Measurements from ENCODE around the gene GOLGA6L7. TPM values are rescaled to one million over a fixed set of nuclear protein-coding genes. Genes with fewer than 3 reads are reported as not detected.
"Not testable (repeated sequence)": the region's sequence is repeated elsewhere in the genome, so short reads cannot be mapped to it uniquely, and the experiment has no call there.

The GOLGA6L7 gene
- total and polyA plus RNA-seq, 2 donors (not counting 1 experiment from before 2014, with no cell fraction given): not detected

GRCh38 chr15:28868744-28869345, 20.4 kb upstream of the GOLGA6L7 start:
- no peak overlapping the region for H2AFZ ChIP-seq (ENCODE audit: insufficient read depth, low read depth, low read length, poor library complexity, severe bottlenecking)
- CTCF ChIA-PET: no interaction called here
- H3K27ac ChIP-seq (ENCODE audit: low read length in 2 of 2): no peak overlapping the region
- DNase-seq (no peak), ATAC-seq (ENCODE audit: low read depth) (no peak)
- intact Hi-C loops (cut with micrococcal nuclease): no loop called here
- no peaks in the 10 kb centered on the region for H3K36me3 ChIP-seq (replicated peaks in 1 of 2; ENCODE audit: control extremely low read depth in 1 of 2, control insufficient read depth in 1 of 2, extremely low read depth in 1 of 2, insufficient read depth in 2 of 2, low read length in 1 of 2)
- H4K20me1 ChIP-seq (ENCODE audit: control insufficient read depth, insufficient read depth, low read length, poor library complexity, severe bottlenecking): no peaks in the 10 kb centered on the region
- H3K4me3 ChIP-seq (ENCODE audit: control extremely low read depth in 1 of 5, extremely low read depth in 1 of 5, insufficient read depth in 1 of 5, low read depth in 2 of 5, low read length in 4 of 5): no peak overlapping the region
- H3K4me3 Mint-ChIP-seq: no peak overlapping the region
- no peaks in the 10 kb centered on the region for H3K27me3 Mint-ChIP-seq
- H3K4me1 ChIP-seq (ENCODE audit: control insufficient read depth in 2 of 2, insufficient read depth in 2 of 2, low read length in 2 of 2): no peaks in the 10 kb centered on the region
- WGBS (ENCODE audit: insufficient coverage): 100% methylated on average over 6 of the region's 9 CpGs
- POLR2A ChIA-PET: no interaction called here
- H3K27me3 ChIP-seq (replicated peaks in 1 of 4; ENCODE audit: control extremely low read depth in 1 of 4, control insufficient read depth in 3 of 4, insufficient read depth in 4 of 4, low read length in 3 of 4): no peaks in the 10 kb centered on the region
- H3K4me2 ChIP-seq (replicated peaks; ENCODE audit: low read depth, low read length, poor library complexity, severe bottlenecking): no peak overlapping the region
- H3K4me1 Mint-ChIP-seq: no peaks in the 10 kb centered on the region
- no peak overlapping the region for H3K27ac Mint-ChIP-seq
- peaks cover 2% of the 10 kb centered on the region for H3K9me3 Mint-ChIP-seq (ENCODE audit: insufficient read depth)
- peaks cover 0 to 15% (median 0%) of the 10 kb centered on the region in 3 donors for H3K9me3 ChIP-seq (ENCODE audit: control extremely low read depth in 1 of 3, control insufficient read depth in 2 of 3, insufficient read depth in 1 of 3, low read length in 2 of 3)
- no peak overlapping the region for H3K9ac ChIP-seq (ENCODE audit: low read length)
- TF ChIP-seq EZH2 (IDR thresholded peaks at IDR 0.05; ENCODE audit: borderline replicate concordance, insufficient read depth, low read depth, low read length, poor library complexity, severe bottlenecking): no peak
- TF ChIP-seq, protein P1, sequence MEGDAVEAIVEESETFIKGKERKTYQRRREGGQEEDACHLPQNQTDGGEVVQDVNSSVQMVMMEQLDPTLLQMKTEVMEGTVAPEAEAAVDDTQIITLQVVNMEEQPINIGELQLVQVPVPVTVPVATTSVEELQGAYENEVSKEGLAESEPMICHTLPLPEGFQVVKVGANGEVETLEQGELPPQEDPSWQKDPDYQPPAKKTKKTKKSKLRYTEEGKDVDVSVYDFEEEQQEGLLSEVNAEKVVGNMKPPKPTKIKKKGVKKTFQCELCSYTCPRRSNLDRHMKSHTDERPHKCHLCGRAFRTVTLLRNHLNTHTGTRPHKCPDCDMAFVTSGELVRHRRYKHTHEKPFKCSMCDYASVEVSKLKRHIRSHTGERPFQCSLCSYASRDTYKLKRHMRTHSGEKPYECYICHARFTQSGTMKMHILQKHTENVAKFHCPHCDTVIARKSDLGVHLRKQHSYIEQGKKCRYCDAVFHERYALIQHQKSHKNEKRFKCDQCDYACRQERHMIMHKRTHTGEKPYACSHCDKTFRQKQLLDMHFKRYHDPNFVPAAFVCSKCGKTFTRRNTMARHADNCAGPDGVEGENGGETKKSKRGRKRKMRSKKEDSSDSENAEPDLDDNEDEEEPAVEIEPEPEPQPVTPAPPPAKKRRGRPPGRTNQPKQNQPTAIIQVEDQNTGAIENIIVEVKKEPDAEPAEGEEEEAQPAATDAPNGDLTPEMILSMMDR (IDR thresholded peaks at IDR 0.05): no peak
- H3K79me2 ChIP-seq (ENCODE audit: control insufficient read depth, insufficient read depth, low read length): no peaks in the 10 kb centered on the region

- POLR2A ChIA-PET; H3K4me3 ChIP-seq (ENCODE audit: control extremely low read depth in 1 of 5, extremely low read depth in 1 of 5, insufficient read depth in 1 of 5, low read depth in 2 of 5, low read length in 4 of 5); H3K4me3 Mint-ChIP-seq; H3K9ac ChIP-seq (ENCODE audit: low read length); H3K27ac ChIP-seq (ENCODE audit: low read length in 2 of 2); H3K4me1 ChIP-seq (ENCODE audit: control insufficient read depth in 2 of 2, insufficient read depth in 2 of 2, low read length in 2 of 2); H3K9me3 ChIP-seq (ENCODE audit: control extremely low read depth in 1 of 3, control insufficient read depth in 2 of 3, insufficient read depth in 1 of 3, low read length in 2 of 3); H3K4me1 Mint-ChIP-seq; CTCF ChIA-PET; DNase-seq; intact Hi-C loops (cut with micrococcal nuclease); H3K27me3 Mint-ChIP-seq; H2AFZ ChIP-seq (ENCODE audit: insufficient read depth, low read depth, low read length, poor library complexity, severe bottlenecking); H3K27me3 ChIP-seq (replicated peaks in 1 of 4; ENCODE audit: control extremely low read depth in 1 of 4, control insufficient read depth in 3 of 4, insufficient read depth in 4 of 4, low read length in 3 of 4); H4K20me1 ChIP-seq (ENCODE audit: control insufficient read depth, insufficient read depth, low read length, poor library complexity, severe bottlenecking); H3K79me2 ChIP-seq (ENCODE audit: control insufficient read depth, insufficient read depth, low read length); H3K9me3 Mint-ChIP-seq (ENCODE audit: insufficient read depth); ATAC-seq (ENCODE audit: low read depth); H3K36me3 ChIP-seq (replicated peaks in 1 of 2; ENCODE audit: control extremely low read depth in 1 of 2, control insufficient read depth in 1 of 2, extremely low read depth in 1 of 2, insufficient read depth in 2 of 2, low read length in 1 of 2); H3K4me2 ChIP-seq (replicated peaks; ENCODE audit: low read depth, low read length, poor library complexity, severe bottlenecking); H3K27ac Mint-ChIP-seq: not testable (repeated sequence)
- 88% methylated on average over 10 of the region's 11 CpGs for WGBS (ENCODE audit: insufficient coverage)
Measured at GRCh38 chr15:28861589-28862293, 13.3 kb upstream of the GOLGA6L7 start.

All from B cell (primary cell).